Gastrocnemius medialis (tissue), 4 donors: ENCODE measurements around the gene ALKAL2.

Source experiments
- POLR2A ChIP-seq, 2 donors: fragments of 450-650 bp; IDR thresholded peaks; one replicate each; pipeline ENCODE4 v1.6.1; 2017; ENCODE audit warnings: antibody characterized with exemption in 2 of 2, mild to moderate bottlenecking in 2 of 2, moderate library complexity in 2 of 2
- TF ChIP-seq, protein P1 (sequence below), 5 experiments: fragments of 450-650 bp in 3 of 5; fragments of 200-600 bp in 2 of 5; sonication (generic) in 2 of 5; IDR thresholded peaks in 4 of 5; conservative IDR thresholded peaks in 1 of 5; 1 replicate in 4 of 5; 2 replicates in 1 of 5; pipeline ENCODE4 v1.5.1; 2016 to 2019; ENCODE audit warnings: antibody characterized with exemption in 5 of 5, mild to moderate bottlenecking in 3 of 5, moderate library complexity in 3 of 5

GRCh38 chr2:269356-270030, 18.4 kb downstream of the ALKAL2 start:
- TF ChIP-seq POLR2A (IDR thresholded peaks at IDR 0.05): no peak
- TF ChIP-seq, protein P1, sequence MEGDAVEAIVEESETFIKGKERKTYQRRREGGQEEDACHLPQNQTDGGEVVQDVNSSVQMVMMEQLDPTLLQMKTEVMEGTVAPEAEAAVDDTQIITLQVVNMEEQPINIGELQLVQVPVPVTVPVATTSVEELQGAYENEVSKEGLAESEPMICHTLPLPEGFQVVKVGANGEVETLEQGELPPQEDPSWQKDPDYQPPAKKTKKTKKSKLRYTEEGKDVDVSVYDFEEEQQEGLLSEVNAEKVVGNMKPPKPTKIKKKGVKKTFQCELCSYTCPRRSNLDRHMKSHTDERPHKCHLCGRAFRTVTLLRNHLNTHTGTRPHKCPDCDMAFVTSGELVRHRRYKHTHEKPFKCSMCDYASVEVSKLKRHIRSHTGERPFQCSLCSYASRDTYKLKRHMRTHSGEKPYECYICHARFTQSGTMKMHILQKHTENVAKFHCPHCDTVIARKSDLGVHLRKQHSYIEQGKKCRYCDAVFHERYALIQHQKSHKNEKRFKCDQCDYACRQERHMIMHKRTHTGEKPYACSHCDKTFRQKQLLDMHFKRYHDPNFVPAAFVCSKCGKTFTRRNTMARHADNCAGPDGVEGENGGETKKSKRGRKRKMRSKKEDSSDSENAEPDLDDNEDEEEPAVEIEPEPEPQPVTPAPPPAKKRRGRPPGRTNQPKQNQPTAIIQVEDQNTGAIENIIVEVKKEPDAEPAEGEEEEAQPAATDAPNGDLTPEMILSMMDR (IDR thresholded peaks at IDR 0.05 in 4 of 5, conservative IDR thresholded peaks at IDR 0.05 in 1 of 5): no peak
